Activated CD4-positive, alpha-beta T cell treated with anti-CD3 and anti-CD28 coated beads for 48 hours (primary cell): ENCODE measurements around the gene SORL1-AS1.

Experiments used
- DNase-seq: peaks from one replicate; pipeline ENCODE4 v3.0.0-alpha.2; 2020

Gene SORL1-AS1

DNA sequence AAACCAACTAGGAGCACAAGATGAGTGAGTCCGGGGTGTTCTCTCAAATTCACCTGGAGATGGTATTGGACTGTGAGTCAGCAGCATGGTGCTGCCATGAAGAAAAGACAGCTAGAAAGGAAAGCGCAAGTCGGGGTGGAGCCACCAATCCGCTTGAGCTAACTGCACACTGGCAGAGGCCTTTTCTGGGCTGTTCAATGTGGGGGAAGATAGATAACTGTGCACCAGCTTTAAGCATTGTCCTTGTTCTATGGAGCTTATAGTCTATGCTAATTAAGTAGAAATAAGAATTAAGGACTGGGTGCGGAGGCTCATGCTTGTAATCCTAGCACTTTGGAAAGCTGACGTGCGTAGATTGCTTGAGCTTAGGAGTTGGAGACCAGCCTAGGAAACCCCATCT, 21.9 kb upstream of the SORL1-AS1 start:
- no peak for DNase-seq

DNA sequence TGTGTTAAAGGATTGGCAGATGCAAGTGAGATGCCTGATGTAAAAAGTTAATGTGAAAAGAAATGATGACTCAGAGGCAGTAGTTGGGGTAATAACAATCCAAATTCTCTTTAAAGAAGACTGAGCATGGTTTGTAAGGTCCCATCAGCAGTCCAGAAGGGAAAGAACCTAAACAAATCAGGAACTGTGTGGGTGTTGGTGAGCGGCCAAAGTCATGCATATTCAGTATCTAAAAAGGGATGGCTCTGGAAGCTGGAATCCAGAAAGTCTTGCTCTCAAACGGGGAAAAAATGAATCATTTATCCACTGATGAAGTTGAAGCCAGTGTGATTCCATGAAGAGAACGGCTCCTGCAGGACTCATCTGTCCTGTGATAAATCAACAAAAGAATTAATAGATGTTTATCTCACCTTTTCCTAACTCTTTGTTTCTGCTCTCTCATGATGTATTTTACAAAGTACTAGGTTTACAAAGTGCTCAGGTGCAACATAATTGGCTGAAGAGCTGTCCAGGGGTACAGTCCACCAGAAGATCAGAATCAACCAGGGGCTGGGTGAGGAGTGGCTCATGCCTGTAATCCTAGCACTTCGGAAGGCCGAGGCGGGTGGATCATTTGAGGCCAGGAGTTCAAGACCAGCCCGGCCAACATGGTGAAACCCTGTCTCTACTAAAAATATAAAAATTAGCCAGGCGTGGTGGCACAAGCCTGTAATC, 20.5 kb upstream of the SORL1-AS1 start:
- no peak for DNase-seq

DNA sequence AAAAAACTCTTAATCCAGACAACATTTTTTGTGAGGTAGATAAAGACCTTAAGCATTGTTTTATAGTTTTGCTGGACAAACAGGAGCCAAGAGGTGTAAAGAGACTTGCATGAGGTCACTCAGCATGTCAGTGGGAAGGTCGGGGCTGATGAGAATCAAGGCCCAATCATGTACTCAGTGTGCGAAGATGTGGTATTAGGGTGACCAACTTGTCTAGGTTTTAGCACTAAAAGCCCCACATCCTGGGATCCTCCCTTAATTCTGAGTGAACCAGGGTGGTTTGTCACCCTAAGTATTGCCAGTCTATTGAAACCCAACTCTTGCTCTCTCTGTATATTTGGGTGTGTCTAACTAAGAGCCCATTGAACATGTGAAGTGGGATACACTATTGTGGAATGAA, 19.5 kb upstream of the SORL1-AS1 start:
- no peak for DNase-seq

DNA sequence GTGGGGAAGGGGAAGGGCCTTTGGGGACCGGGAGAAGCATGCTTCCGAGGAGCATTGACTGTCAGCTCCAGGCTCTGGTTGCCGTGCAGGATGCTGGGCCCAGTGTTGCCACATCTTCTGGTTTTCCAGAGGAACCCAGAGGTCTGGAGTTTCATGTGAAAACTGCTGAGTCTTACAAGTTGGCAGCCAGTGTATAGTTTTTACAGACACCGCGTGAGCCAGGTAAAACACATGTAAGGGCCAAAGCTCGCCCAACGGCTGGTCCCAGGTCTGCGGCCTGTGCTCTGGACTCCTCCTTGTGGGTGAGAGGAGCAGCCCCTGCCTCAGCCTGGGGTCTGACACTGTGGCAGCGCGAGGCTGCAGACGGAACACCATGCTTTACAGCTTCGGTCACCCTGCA, 18.4 kb upstream of the SORL1-AS1 start:
- no peak for DNase-seq

DNA sequence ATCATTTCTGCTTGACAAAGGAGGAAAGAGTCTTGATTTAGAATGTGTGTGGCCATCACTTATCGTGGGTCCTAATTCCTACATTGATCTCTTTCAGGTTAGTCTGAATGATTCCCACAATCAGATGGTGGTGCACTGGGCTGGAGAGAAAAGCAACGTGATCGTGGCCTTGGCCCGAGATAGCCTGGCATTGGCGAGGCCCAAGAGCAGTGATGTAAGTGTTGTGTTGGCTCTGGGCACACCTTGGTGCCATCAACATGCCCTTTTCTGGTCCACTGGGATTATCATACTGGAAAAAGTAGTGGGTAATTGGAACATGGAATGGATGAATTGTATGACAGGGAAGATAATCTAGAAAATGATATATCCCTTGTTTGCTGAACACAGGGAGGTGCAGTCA, 17.1 kb upstream of the SORL1-AS1 start:
- no peak for DNase-seq

DNA sequence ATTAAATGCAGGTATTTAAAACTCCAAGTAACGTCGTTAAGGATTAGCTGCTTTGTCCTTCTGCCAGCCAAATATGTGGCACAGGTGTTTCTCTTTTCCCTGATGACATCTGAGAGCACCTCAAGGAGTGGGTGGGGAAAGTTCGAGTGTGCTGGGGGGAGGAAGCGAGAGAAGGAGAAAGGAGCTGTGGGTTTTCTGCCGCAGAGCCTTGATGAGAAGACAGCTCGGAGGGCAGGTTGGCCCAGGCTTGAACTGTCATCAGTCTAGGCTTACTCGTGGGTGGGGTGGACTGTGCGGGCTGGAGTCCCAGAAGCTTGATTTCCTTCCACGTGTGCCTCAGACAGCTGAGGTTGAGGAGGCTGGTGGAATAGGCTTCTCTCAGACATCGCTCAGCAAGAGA, 15.2 kb upstream of the SORL1-AS1 start:
- DNase-seq, result peak; percentile 86

DNA sequence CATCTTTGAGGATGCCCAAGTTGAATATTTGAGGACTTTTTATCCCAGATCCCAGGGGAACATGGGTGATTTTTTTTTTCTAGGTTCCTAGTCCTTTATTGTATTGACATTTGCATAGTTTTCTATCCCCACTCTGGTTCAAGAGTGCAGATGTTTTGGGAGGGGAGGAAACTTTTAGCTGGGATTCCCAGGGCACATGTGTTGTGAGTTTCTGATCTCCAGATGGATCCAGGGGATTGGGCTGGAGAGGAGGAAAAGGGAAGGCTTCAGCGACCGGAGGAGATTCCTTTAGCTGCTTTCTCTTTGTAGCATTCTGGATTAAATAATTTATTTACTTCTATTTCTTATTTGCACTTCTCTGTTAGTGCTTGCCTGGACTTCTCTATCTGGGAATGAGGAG, 14.7 kb upstream of the SORL1-AS1 start:
- no peak for DNase-seq

DNA sequence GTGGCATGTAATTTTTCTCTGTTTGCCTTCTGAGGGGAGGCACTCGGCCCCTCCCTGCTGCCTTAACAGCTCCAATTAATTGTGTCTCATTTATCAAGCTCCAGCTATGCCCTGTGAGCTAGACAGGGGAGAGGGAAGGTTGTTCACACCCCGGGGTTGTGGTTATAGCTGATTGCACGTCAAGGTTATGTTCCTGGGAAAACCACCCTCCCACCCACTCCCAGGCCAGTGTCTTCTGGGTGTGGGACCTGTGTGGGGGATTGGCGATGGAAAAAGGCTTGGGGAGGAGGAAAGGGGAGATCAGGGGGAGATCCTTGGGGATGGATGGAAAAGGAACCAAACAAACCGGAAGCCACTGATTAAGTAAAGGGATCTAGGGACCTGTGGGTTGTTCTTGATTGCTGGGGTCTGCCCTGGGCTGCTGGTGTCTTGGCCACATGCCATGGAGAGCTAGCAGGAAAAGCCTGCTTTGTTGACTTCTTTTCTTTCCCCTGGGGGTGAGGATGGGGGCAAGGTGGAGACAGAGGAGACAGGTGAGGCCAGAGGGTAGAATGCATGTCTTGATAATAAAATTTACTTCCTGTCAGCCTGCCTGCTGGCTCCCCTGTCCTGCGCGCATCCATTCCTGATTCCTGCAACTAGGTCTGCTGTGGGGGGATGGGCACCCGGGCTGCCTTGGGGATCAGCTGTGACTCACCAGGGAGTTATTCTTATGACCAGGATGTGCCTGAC, 13.5 kb upstream of the SORL1-AS1 start:
- DNase-seq, result peak; percentile 66

DNA sequence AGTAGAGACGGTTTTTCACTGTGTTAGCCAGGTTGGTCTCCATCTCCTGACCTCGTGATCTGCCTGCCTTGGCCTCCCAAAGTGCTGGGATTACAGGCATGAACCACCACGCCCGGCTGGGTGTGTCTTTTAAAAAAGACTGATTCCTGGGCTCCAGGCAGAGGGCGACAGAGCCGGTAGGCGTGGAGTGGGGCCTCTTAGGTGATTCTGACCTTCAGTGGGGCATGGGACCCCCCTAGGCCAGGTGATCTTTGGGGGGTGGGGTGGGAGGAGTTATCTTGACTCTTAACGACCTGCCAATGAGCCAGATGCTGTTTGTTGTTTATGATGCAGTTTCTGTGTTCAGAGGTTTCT, 12.9 kb upstream of the SORL1-AS1 start:
- DNase-seq, result no peak

DNA sequence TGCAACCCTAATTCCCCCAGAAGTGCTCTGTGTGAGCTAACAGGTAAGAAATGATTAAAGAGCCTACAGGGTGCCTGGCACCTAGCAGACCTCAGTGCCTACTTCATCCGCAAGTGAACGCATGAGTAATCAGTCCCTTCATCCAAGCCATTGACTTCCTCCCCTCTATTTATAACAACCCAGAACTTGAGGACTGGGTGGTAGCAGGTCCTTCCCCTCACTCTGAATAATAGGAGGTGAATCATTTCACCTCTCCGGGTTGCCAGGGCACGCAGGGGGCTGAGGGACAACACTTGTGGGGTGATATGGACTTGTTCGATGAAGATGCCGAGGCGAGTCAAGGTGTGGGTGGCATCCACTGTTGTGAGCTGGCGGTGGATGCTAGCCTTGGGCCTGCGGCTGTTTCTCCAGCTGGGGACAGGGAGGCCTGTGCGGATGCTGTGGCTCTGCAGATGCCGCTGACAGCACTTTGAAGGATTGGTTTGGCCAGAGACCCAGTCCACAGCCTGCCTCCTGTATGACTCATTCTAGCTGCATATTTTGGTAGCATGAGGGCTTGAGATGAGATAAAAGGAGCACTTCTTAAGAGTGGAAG, 11.7 kb upstream of the SORL1-AS1 start:
- DNase-seq, result peak; percentile 90

DNA sequence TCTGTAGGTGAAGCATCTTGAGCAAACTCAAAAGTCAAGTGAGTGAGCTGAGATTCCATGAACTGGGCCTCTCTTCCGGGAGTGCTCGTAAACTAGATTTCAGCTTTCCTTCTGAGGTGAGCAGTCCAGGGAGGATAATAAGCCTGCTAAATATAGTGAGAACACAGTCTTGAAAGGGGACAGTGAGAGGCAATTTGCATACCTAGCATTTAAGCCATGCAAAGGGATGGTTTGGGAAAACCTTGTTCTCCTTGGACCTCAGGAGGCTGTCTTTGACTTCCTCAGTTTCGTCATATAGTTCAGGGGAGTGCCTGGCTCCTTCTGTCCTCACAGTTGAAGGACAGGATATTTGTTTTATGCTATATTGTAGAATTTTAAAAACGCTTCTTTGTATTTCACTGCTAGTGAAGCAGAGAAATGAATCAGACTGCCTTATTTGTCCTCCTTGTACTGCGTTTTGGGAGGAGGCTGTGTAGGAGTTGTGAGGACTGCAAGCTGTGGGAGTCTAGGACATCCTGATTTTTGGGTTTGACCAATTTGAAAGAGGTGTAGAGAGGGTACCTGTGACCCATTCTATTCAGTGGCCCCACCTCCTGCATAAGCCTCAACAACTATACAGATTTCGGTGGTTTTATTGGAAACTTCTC, 11.0 kb upstream of the SORL1-AS1 start:
- DNase-seq, result no peak

DNA sequence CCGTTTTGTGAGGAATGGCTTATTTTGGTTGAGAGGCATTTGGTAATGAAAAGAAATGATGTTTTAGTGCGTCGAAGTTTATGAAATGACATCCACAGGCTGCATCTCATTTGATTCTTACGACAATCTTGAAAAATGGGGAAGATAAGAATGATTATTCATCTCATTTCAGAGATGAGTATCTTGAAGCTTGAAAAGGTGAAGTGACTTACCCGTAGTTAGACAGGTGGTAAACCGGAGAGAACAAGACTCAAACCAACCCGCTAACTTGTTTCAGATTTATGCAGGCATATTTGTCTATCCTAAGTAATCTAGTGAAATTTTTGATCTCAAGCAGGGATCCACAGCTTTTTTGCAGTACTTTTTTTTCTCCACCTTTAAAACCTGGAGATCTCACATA, 9.1 kb upstream of the SORL1-AS1 start:
- DNase-seq, result no peak

DNA sequence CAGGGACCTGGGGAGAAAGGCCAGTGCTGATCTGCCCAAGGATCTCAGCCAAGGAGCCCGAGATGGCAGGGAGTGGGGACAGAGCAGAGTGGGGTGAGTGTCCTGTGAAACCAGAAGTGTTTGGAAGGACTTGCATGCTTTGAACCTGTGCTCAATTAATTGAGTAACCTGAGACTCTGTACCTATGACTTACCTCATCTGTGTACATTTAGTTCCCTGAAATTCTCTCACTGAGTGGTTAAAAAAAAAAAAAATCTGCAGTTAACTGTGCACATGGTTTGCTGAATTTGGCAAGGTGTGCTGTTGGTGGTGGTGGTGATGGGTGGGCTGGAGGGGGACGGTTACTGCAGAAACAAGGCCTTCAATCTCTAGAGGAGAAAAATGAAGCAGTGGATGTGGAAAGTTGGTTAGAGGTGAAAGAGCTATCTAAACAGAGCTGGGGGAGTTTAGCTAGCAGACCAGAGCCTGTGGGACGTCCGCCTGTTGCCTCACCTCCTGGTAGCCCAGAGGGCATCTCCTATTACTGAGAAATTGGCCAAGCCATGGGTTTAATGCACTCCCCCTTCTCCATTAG, 8.3 kb upstream of the SORL1-AS1 start:
- no peak for DNase-seq

DNA sequence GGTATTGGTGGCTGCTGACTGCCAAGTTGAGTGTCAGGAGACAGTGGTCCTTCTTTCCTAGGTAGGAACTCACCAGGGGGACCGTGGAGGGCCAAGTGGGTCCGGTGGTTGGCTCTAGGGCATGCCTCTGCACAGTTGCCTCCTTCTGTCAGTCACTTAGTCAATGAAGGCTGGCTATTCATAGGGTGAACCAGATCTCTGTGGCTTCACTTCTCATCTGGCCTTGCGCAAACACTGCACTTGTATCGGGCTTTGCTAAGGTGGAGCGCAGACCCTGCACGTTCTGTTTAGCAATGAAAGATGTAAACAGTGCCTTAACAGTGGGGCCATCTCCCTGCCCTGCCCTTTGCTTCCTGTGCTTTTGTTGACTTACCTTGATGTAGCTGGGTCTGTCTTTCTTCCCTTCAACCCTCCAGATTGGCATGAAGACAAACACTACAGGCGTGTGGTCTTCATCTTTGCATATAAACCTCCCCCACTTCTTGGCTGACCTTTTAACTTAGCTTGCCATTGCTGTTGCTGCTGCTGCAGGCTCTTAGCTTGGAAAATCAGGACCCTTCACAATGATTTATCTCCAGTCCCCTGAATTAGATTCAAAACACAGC, 6.7 kb upstream of the SORL1-AS1 start:
- no peak for DNase-seq

DNA sequence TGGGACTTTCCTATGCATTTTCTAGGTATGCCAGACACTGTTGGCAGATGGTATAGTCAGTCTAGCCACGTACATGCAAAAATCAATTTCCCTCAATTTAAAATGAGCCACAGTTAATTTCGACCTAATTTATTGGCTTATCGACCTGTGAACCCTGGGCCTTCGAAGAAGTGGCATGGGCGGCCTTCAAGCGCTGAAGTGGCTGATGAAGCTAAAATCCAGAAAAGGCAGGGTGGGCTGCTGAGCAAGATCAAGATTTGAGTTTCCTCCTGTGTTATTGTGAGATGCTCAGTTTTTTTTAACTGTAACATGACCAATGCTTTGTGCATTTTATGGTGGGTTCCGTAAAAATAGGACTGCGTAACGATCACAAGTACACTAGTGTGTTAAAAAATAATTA, 5.8 kb upstream of the SORL1-AS1 start:
- no peak for DNase-seq

DNA sequence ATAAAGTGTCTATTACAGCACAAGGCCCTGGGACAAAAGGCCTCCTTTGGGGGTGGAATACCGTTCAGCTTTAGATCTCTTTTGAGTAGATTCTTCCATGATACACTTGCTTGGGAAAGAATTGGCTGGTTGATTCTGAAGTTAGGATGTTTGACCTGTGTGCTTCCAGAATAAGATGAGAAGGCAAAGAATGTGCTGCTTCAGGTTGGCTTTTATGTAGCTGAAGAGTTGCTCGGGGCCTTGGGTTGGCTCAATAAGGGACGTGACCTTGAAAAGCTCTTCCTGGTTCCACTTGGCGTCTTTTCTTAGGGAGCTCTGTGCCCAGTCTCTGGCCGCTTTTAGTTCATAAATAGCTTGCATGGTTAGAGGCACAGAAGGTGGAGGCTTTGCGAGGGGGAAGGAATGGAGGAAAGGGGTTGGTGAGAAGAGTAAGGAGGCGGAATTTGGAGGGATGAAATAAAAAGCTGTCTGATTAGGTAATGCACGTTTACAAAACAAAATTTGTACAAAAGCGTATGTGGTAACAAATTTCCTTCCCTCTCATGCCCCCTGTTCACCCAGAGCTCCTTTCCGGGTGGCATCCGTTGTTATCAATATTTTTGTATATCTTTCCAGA, 4.2 kb upstream of the SORL1-AS1 start:
- no peak for DNase-seq

DNA sequence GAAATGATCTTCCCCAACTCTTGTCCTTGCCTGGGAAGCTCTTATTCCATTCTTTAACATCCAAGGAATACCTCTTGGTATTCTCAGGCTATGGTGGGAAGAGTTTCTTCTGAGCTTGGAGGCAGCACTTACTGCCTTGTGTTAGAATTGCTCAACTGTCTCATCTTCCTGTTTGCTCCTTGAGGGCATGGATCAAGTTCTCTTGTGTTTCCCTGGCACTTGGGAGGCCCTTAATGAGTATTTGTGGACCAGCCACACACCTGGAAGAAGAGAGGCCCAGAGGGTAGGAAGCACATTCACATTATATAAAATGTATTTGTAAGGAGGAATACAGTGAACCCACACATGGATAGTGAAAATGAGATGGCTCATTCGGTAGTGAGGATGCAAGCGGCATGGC, 3.4 kb upstream of the SORL1-AS1 start:
- DNase-seq, result no peak

DNA sequence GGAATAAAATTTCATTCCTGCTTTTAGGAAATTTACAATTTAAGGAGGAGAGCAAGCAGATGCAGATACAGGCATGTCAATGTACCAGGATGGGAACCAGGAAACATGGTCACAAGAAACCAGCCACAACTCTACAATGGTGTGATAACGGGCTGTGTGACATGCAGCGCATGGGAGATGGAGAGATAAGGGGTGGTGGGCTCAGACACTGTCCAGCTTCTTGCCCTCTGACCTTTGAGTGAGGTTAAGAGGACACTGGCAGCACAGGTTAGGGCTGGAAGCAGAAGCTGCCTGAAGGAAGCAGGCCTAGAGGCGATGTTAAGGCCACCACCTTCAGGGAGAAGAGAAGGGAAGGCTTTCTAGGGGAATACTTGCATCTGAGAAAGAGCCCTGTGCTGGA, 2.3 kb upstream of the SORL1-AS1 start:
- DNase-seq, result no peak

DNA sequence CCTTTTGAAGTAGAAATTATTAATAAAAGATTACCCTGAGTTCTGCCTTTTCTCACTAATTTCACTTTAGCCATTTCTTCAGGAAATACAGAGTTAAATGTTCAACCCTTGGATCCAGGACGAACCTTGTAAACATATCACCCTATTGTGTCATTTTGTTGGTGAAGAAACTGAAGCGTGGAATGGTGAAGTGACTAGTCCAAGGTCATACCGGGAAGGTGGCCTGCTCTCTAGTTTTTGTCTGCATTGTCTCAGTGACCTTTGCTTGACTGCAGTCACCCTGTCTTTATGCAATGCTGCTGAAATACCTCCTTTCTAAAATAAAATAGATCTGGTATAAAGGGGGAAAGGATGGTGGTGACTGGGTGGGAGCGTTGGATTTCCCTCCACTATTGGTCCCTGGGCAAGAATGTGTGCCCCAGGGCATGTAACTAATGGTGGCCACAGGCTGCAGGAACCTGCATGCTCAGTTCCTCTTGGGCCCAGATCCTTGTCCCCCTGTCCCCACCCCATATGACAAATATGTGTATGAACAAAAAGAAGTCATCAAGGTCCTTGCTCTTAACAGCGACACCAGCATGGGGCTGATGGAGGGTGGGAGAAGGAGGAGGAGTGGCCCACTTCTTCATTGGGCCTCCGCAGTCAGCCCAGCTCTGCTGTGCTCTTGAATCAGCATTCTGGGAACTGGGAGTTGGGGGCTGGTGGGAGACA, 977 bp upstream of the SORL1-AS1 start:
- DNase-seq, result no peak

DNA sequence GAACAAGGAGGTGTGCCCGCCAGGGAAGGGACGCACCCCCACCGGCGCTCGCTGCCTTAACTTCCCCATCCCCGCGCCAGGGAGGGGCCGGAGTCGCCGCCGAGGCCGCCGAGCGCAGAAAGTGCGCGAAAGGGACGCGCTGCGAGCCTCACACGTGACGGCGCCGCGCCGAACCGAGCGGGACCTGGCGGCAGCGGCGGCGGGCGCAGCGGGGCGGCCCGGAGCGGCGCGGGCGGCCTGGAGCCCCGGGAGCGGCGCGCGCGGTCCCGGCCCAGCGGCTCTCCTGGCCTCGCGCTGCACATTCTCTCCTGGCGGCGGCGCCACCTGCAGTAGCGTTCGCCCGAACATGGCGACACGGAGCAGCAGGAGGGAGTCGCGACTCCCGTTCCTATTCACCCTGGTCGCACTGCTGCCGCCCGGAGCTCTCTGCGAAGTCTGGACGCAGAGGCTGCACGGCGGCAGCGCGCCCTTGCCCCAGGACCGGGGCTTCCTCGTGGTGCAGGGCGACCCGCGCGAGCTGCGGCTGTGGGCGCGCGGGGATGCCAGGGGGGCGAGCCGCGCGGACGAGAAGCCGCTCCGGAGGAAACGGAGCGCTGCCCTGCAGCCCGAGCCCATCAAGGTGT, 670 bp downstream of the SORL1-AS1 start, which contains the start of gene SORL1:
Gene SORL1 (plus strand): TSS at position 329 of the 623 bp plus-strand sequence. CDS start 18 bp downstream, at position 347.
- DNase-seq, result peak; percentile 85
